ENCODE results near the gene PEX12.

- TF ChIP-seq CTCF (IDR thresholded peaks at IDR 0.05) (peak in 2 of 12 donors; percentile 8), POLR2A (IDR thresholded peaks at IDR 0.05) (no peak)
These were observed 18.3 kb upstream of the PEX12 start for GRCh38 chr17:35596530-35597233.
